Endothelial cell of umbilical vein (primary cell): ENCODE measurements around the gene PAN3.

Experiments used
- EZH2 ChIP-seq: IDR thresholded peaks from 2 replicates; pipeline ENCODE4 v1.6.1; 2012; ENCODE audit warnings: borderline replicate concordance, low read depth, mild to moderate bottlenecking, moderate library complexity, low read length, inconsistent platforms; ENCODE audit not compliant: severe bottlenecking
- FOS ChIP-seq: IDR thresholded peaks from 2 replicates; pipeline ENCODE4 v1.6.1; 2011; ENCODE audit warnings: mild to moderate bottlenecking, low read length, moderate library complexity, borderline replicate concordance; ENCODE audit not compliant: insufficient read depth
- JUN ChIP-seq: IDR thresholded peaks from 2 replicates; pipeline ENCODE4 v1.6.1; 2011; ENCODE audit warnings: borderline replicate concordance, low read depth; ENCODE audit not compliant: insufficient read length, insufficient read depth
- MAX ChIP-seq: IDR thresholded peaks from 2 replicates; pipeline ENCODE4 v1.6.1; 2011; ENCODE audit not compliant: insufficient read depth, insufficient read length
- MYC ChIP-seq: IDR thresholded peaks from one replicate; pipeline ENCODE4 v1.6.1; 2011; ENCODE audit warnings: mild to moderate bottlenecking, low read depth, low read length
- POLR2A ChIP-seq: IDR thresholded peaks from 2 replicates; pipeline ENCODE4 v1.6.1; 2012; ENCODE audit warnings: low read depth, mild to moderate bottlenecking, control low read depth, low read length
- POLR2AphosphoS5 ChIP-seq: IDR thresholded peaks from 2 replicates; pipeline ENCODE4 v1.6.1; 2012; ENCODE audit warnings: low read depth, mild to moderate bottlenecking, control low read depth, low read length, moderate library complexity; ENCODE audit not compliant: insufficient read depth
- TF ChIP-seq, protein P1 (sequence below), 2 donors: IDR thresholded peaks; 1 replicate in 1 of 2; 2 replicates in 1 of 2; pipeline ENCODE4 v1.5.1; 2011; ENCODE audit warnings: low read length in 2 of 2, mild to moderate bottlenecking in 2 of 2, moderate library complexity in 2 of 2, control low read depth in 1 of 2, inconsistent platforms in 1 of 2, low read depth in 1 of 2; ENCODE audit not compliant: insufficient read depth in 1 of 2; ENCODE audit errors: extremely low read depth in 1 of 2

GRCh38 chr13:28172947-28173346 lies 34.6 kb downstream of the PAN3 start:
- TF ChIP-seq POLR2A, result no peak
- TF ChIP-seq MYC, result no peak
- TF ChIP-seq, protein P1, sequence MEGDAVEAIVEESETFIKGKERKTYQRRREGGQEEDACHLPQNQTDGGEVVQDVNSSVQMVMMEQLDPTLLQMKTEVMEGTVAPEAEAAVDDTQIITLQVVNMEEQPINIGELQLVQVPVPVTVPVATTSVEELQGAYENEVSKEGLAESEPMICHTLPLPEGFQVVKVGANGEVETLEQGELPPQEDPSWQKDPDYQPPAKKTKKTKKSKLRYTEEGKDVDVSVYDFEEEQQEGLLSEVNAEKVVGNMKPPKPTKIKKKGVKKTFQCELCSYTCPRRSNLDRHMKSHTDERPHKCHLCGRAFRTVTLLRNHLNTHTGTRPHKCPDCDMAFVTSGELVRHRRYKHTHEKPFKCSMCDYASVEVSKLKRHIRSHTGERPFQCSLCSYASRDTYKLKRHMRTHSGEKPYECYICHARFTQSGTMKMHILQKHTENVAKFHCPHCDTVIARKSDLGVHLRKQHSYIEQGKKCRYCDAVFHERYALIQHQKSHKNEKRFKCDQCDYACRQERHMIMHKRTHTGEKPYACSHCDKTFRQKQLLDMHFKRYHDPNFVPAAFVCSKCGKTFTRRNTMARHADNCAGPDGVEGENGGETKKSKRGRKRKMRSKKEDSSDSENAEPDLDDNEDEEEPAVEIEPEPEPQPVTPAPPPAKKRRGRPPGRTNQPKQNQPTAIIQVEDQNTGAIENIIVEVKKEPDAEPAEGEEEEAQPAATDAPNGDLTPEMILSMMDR (IDR thresholded peaks at IDR 0.05; ENCODE audit: extremely low read depth in 1 of 2, insufficient read depth in 1 of 2, low read depth in 1 of 2, low read length in 2 of 2), result no peak
- TF ChIP-seq MAX, result no peak
- no peak for TF ChIP-seq EZH2
- TF ChIP-seq POLR2AphosphoS5, result no peak
- no peak for TF ChIP-seq JUN
- TF ChIP-seq FOS, result no peak
